ENCODE results near the gene CFAP77.

GRCh38 chr9:132583584-132584304 is 173.7 kb downstream of the CFAP77 start:
- TF ChIP-seq, protein P1, sequence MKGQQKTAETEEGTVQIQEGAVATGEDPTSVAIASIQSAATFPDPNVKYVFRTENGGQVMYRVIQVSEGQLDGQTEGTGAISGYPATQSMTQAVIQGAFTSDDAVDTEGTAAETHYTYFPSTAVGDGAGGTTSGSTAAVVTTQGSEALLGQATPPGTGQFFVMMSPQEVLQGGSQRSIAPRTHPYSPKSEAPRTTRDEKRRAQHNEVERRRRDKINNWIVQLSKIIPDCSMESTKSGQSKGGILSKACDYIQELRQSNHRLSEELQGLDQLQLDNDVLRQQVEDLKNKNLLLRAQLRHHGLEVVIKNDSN (IDR thresholded peaks at IDR 0.05; ENCODE audit: borderline replicate concordance, low read depth), result no peak
- no peak for TF ChIP-seq FOSL2 (IDR thresholded peaks at IDR 0.05; ENCODE audit: borderline replicate concordance, low read depth)
- TF ChIP-seq, protein P2, sequence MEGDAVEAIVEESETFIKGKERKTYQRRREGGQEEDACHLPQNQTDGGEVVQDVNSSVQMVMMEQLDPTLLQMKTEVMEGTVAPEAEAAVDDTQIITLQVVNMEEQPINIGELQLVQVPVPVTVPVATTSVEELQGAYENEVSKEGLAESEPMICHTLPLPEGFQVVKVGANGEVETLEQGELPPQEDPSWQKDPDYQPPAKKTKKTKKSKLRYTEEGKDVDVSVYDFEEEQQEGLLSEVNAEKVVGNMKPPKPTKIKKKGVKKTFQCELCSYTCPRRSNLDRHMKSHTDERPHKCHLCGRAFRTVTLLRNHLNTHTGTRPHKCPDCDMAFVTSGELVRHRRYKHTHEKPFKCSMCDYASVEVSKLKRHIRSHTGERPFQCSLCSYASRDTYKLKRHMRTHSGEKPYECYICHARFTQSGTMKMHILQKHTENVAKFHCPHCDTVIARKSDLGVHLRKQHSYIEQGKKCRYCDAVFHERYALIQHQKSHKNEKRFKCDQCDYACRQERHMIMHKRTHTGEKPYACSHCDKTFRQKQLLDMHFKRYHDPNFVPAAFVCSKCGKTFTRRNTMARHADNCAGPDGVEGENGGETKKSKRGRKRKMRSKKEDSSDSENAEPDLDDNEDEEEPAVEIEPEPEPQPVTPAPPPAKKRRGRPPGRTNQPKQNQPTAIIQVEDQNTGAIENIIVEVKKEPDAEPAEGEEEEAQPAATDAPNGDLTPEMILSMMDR (IDR thresholded peaks at IDR 0.05), result no peak
- TF ChIP-seq GATA2 (CRISPR knock-in tag; IDR thresholded peaks at IDR 0.05), result no peak
- no peak for TF ChIP-seq CHD2 (IDR thresholded peaks at IDR 0.05; ENCODE audit: low read length, partially characterized antibody)
